SK-N-SH (cell line): ENCODE data around the gene OGA.

Source experiments
- CTCF ChIP-seq: fragments of 200-600 bp; sonication (generic); IDR thresholded peaks from 2 replicates; pipeline ENCODE4 v1.6.1; 2017; ENCODE audit warnings: antibody characterized with exemption, mild to moderate bottlenecking, moderate library complexity
- FOXM1 ChIP-seq: IDR thresholded peaks from 2 replicates; pipeline ENCODE4 v1.4.0; 2012; ENCODE audit warnings: low read depth, mild to moderate bottlenecking
- SIN3A ChIP-seq: IDR thresholded peaks from 2 replicates; pipeline ENCODE4 v1.6.1; 2012; ENCODE audit warnings: low read depth, mild to moderate bottlenecking, low read length, moderate library complexity, borderline replicate concordance

GRCh38 chr10:101856626-101857025, 38.4 kb upstream of the OGA start:
- TF ChIP-seq CTCF (no peak), FOXM1 (no peak), SIN3A (no peak)
